Activated effector memory CD4-positive, alpha-beta T cell treated with anti-CD3 and anti-CD28 coated beads, Interleukin-2, amount 50 U/mL, for 16 hours (primary cell): Measurements from ENCODE around the gene FRZB.
"Not testable (repeated sequence)": the region's sequence is repeated elsewhere in the genome, so short reads cannot be mapped to it uniquely, and the experiment has no call there.

ENCODE experiments used
- DNase-seq: peaks from one replicate; pipeline ENCODE4 v3.0.0-alpha.2; 2020

The FRZB gene

GRCh38 chr2:182890305-182890704, 23.9 kb upstream of the FRZB start:
- DNase-seq = no peak

- no peak for DNase-seq
Measured at GRCh38 chr2:182887753-182888415, 21.4 kb upstream of the FRZB start.

- no peak for DNase-seq
Measured at GRCh38 chr2:182887093-182887492, 20.7 kb upstream of the FRZB start.

- no peak for DNase-seq
Measured at GRCh38 chr2:182885771-182886170, 19.3 kb upstream of the FRZB start.

- DNase-seq = no peak
Measured at GRCh38 chr2:182883451-182883850, 17.0 kb upstream of the FRZB start.

- not testable (repeated sequence) for DNase-seq
Measured at GRCh38 chr2:182880100-182880499, 13.7 kb upstream of the FRZB start.

DNA sequence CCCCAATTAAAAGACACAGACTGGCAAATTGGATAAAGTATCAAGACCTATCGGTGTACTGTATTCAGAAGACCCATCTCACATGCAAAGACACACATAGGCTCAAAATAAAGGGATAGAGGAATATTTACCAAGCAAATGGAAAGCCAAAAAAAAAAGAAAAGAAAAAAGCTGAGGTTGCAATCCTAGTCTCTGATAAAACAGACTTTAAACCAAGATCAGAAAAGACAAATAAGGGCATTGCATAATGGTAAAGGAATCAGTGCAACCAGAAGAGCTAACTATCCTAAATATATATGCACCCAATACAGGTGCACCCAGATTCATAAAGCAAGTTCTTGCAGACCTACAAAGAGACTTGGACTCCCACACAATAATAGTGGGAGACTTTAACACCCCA, 10.2 kb upstream of the FRZB start:
- DNase-seq = not testable (repeated sequence)

DNA sequence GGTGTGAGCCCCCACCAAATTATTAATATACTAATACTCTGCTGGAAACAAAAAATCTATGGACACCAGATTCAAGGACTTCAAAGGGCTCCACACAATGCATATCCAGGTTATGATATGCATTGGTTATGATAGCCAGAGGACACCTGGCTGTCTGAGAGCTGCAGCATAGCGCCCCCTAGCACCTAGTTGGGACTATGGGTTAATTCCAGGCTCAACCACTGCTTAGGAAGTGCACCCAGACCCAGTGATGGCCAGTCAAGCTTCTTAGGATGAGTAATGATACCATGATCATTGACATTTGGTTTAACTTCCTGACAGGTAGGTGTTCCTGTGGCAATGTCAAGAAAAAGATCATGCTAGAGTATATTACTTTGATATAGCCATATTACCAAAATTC, 3.8 kb upstream of the FRZB start:
- no peak for DNase-seq

GRCh38 chr2:182868054-182868796, 1.8 kb upstream of the FRZB start:
- DNase-seq = no peak

DNA sequence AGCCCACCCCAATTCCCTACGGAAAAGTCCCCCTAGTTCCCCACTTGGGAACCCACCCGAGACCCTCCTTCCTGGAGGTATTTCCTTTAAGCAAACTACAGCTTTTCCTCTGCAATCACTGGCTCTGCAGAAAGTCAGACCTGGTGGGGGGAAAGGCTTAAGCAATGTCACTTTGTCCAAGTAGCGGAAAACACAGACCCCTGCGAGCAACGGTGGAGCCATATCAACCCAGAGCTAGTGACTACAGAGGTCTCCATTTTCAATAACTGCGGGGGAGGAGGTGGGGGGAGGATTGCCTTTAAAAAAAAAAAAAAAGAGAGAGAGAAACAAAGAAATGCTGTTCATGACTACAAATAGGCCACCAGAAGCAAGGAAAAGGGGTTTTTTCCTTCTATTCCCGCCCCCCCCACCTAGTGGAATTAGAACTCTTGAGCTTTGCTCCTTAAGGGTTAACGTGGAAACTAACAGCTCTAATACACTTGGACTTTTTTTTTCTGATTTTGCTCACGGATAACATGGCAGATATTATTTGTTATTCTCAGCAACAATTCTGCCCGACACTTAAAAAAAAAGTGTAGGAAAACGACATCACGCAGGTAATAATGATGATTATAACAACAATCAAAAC, 1.1 kb upstream of the FRZB start:
- no peak for DNase-seq

GRCh38 chr2:182866095-182866460, 359 bp downstream of the FRZB start:
- no peak for DNase-seq

GRCh38 chr2:182864949-182865570, 1.4 kb downstream of the FRZB start:
- DNase-seq = no peak

GRCh38 chr2:182863642-182864041, 2.8 kb downstream of the FRZB start:
- no peak for DNase-seq

DNA sequence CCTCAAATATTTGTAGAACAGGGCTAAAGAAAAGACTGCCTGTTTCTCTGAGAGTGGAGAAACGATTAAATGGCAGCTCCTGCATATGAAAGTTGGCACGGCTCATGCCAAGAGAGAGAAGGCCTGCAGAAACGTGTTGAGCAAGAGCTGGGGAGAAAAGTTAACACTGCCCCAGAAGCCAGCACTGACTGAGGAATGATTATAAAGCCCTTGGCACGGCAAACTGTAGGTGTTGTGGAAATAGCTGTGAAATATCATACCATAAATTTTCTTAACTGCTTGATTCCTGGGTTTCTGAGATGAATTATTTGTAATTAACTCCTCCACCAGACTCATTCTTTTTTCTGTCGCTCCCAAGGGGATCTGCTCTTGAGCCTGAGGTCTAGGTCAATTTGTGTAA, 4.3 kb downstream of the FRZB start:
- DNase-seq = no peak

GRCh38 chr2:182860858-182861257, 5.6 kb downstream of the FRZB start:
- DNase-seq = no peak

DNA sequence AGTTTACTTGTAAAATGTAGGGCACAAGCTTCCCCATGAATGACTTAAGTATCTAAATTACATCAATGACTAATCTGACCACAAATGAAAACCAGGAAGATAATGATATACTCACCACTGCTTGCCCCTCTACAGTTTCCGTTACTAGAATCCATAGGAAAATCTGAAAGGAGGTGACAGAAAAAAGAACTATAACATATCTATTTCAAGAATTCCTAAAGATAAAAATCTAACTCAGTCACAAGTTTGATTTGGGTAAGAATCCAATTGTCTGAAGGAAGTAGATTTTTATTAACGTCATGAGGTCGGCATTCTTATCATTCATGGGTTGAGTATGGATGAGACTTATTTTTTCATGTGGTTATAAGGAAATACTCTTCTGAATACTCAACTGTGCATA, 7.8 kb downstream of the FRZB start:
- no peak for DNase-seq

DNA sequence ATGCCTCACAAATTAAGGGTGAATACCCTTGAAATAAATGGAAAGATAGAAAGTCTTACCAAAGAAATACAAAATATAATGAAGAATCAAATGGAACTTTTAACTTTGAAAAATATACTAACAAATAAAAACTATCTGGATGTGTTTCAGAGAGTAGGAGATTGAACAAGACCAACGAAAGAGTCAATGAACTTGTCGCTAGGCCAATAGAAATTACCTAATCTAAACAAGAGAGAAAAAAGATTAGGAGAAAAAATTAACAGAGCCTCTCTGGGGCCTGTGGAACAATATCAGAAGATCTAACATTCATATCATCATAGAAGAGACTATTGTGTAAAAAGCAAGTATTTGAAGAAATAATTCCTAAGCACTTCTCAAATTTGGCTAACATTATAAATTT, 11.1 kb downstream of the FRZB start:
- no peak for DNase-seq

DNA sequence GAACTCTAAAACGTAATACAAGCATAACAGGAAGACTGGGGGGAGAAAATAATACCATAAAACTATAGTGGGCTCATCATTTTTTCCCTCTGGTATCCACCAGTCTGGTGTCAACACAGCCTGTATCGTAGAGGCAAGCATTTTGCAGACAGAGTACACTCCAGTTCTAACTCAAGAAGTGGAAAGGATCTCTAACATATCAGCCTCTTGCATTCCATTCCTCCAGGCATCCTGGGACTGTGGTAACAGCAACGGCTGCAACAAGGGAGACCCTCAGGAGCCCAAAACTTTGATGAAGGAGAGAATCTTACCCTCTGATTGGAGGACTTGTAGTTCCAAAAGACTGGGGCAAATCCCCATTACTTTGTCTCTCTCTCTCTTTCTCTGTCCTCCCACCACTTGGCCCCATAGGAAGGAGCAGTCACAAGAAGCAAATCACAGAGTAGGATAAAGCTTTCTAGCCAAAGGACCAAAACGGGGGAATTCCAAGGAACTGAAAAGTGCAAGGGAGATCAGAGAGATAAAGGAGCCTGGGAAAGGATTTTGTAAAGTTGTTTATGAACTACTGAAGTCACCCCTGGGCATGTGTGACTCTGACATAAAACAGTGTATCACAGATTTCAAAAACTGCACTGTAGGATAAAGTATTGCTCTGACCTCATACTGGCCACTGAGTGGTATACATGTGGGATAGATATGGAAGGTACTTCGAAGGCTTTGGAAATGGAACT, 11.9 kb downstream of the FRZB start:
- no peak for DNase-seq

DNA sequence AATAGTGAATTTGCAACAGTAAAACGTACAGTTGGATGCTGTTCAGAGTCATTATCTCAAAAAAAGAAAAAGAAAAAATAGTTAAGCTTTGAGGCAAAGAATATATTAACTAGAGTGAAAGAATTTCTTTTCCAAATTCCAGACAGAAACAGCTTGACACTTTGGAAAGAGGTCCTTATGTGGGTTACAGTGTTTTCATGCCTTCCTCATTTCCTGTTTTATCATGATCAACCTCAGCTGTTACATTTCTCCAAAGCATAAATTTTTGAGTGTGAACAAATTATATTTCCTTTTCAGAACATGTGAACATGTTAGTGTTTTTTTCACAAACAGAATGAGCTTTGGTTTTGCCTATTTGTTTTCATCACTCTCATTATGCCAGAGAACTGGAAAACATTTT, 13.6 kb downstream of the FRZB start:
- no peak for DNase-seq

DNA sequence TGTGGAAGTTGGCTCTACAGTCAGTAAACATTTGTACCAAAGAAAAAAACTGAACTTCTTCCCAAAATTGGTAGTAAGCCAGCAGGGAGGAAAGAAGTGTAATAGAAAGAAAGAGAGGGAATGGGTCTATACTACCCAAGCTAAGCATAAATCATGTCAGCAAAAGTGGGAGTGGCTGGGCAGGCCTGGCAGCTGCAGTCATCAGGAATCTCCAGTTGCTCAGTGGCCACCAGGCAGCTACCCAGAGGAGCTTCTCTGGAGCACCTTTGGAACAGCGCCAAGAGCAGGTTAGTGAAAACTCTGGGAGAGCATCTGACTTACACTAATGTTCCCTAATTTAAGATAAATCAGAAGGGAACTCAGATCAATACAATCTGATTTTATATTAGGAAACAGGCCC, 14.3 kb downstream of the FRZB start:
- DNase-seq = no peak

DNA sequence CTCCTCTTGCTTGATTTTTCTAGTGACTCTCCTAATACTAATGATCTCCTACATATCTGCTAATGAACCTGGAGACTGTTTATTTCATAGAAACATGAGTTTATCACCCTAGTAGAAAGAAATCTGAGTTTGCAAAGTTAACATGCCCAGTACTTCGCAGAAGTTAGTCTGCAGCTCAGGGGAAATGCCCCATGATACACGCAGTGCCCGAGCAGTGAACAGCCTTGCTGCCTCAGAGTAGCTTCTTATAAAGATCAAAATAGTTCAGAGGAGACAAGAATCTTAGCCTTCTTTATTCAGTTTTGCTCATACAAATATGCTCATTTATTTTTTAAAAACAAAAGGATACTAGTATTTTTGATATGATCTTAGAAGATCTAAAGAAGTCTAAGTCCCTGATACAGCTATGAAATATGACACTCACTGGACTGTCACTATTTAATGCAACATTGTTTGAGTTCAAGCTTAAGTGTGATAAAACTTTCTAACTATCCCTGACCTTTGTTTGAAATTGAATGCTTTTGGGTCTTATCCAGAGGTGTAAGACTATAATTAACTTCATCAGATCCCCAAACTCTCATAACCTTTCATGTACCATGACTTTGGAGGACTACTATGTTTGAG, 20.5 kb downstream of the FRZB start:
- DNase-seq = no peak

- DNase-seq = no peak
Measured at GRCh38 chr2:182836451-182836850, 30.0 kb downstream of the FRZB start.

- DNase-seq = no peak
Measured at GRCh38 chr2:182834293-182834692, 32.1 kb downstream of the FRZB start.
